NCI-H1436 (cell line): ENCODE data around the gene XIST.
"Not testable (repeated sequence)": the region's sequence is repeated elsewhere in the genome, so short reads cannot be mapped to it uniquely, and the experiment has no call there.

Source experiments
- DNase-seq: peaks from one replicate; lab custom pipeline; 2025; lab: John Stamatoyannopoulos, UW

Gene XIST

DNA sequence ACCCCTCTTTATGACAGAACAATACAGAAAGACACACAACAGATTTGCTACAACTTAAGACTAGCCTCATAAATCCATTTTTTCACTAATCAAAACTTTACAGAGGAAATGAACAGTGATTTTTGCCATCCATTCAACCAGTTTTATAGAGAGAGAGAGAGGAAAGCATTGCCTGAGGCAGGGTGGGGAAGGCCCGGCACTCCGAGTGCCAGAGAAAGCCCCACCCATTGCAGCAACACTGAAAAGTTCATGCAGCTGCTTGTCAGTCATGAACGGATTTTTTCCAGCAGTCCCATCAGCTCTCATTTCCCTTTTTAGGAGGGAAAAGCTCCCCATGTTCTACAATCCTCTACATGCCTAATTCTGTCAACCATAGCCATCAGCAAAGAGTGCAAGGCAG is 52.6 kb downstream of the XIST start:
- DNase-seq, result no peak

DNA sequence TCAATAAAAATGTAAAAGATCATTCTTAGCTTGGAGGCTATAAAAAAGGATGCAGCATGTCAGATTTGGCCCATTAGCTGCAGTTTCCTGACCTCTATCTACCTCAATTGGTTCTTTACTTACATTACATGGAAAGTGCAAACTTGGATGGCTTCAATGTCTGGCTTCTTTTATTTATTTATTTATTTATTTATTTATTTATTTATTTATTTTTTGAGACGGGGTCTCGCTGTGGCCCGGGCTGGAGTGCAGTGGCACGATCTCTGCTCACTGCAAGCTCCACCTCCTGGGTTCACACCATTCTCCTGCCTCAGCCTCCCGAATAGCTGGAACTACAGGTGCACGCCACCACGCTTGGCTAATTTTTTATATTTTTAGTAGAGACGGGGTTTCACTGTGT is 60.0 kb downstream of the XIST start:
- not testable (repeated sequence) for DNase-seq

- no peak for DNase-seq
Measured at GRCh38 chrX:73785493-73785892, 67.0 kb downstream of the XIST start.
